T-helper 1 cell treated with Interleukin-12 subunit alpha and Interleukin-12 subunit beta and Interleukin-4 antibody, amounts not matched to agents 30 μg/mL and 1 μg/mL, for 36 hours (primary cell): ENCODE results near the gene ALDH18A1.
"Not testable (repeated sequence)": the region's sequence is repeated elsewhere in the genome, so short reads cannot be mapped to it uniquely, and the experiment has no call there.

Source experiments
- H3K27ac Mint-ChIP-seq: one replicate; pipeline ENCODE4 v1.8.0; 2021; ENCODE audit warnings: mild to moderate bottlenecking, mixed read lengths
- H3K27me3 Mint-ChIP-seq: one replicate; pipeline ENCODE4 v1.8.0; 2021; ENCODE audit warnings: low read depth, mixed read lengths
- H3K36me3 Mint-ChIP-seq: one replicate; pipeline ENCODE4 v1.8.0; 2021; ENCODE audit warnings: low read depth, mixed read lengths
- H3K4me1 Mint-ChIP-seq: one replicate; pipeline ENCODE4 v1.8.0; 2021; ENCODE audit warnings: low read depth, mixed read lengths
- H3K4me3 Mint-ChIP-seq: one replicate; pipeline ENCODE4 v1.8.0; 2021; ENCODE audit warnings: mild to moderate bottlenecking, moderate library complexity, mixed read lengths
- H3K9me3 Mint-ChIP-seq: one replicate; pipeline ENCODE4 v1.8.0; 2021; ENCODE audit warnings: mixed read lengths

Gene ALDH18A1

GRCh38 chr10:95656291-95657164, at the start of gene ALDH18A1:
TSS of gene ALDH18A1 (minus strand) at chr10:95656711. CDS start at chr10:95653377, 3,334 bp downstream.
- peak within 1 kb of the TSS; percentile 89 for H3K27ac Mint-ChIP-seq
- H3K4me1 Mint-ChIP-seq = peaks cover 16% of the 10 kb centered on the region
- peaks cover 7% of the 10 kb centered on the region for H3K9me3 Mint-ChIP-seq
- H3K4me3 Mint-ChIP-seq = peak within 1 kb of the TSS; percentile 98
- peaks cover 22% of the 10 kb centered on the region for H3K36me3 Mint-ChIP-seq
- no peaks in the 10 kb centered on the region for H3K27me3 Mint-ChIP-seq

GRCh38 chr10:95698415-95698814, 41.9 kb upstream of the ALDH18A1 start:
- Mint-ChIP-seq H3K27ac (no peak overlapping the region), H3K4me1 (peaks cover 6% of the 10 kb centered on the region), H3K27me3 (peaks cover 11% of the 10 kb centered on the region), H3K4me3 (no peak overlapping the region), H3K9me3 (no peaks in the 10 kb centered on the region), H3K36me3 (peaks cover 3% of the 10 kb centered on the region)

DNA sequence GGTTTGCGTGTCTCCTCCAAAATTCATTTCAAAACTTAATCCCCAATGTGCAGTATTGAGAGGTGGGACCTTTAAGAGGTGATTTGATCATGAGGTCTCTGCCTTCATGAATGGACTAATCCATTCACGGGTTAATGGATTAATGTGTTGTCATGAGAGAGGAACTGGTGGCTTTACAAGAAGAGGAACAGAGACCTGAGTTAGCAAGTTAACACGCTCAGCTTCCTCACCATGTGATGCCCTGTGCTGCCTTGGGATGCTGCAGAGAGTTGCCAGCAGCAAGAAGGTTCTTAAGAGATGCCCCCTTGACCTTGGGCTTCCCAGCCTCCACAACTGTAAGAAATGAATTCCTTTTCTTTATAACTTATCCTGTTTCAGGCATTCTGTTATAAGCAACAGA, 40.9 kb upstream of the ALDH18A1 start:
- Mint-ChIP-seq H3K27me3 (peaks cover 11% of the 10 kb centered on the region), H3K27ac (no peak overlapping the region), H3K9me3 (no peaks in the 10 kb centered on the region), H3K4me3 (no peak overlapping the region), H3K36me3 (peaks cover 11% of the 10 kb centered on the region), H3K4me1 (peaks cover 13% of the 10 kb centered on the region)

DNA sequence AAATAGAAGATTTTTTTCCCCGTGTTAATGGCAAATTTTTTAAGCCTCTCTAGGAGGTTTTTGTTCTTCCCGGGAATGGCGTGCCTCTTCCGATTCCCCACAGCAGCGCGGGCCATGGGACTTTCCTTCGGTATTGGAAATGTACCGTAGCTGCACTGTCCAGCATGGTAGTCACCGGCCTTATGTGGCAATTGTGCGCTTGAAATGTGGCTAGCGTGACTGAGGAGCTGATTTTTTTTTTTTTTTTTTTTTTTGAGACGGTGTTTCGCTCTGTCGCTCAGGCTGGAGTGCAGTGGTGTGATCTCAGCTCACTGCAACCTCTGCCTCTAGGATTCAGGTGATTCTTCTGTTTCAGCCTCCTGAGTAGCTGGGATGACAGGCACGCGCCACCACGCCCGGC, 38.2 kb upstream of the ALDH18A1 start:
- Mint-ChIP-seq H3K27me3 (peaks cover 5% of the 10 kb centered on the region), H3K4me3 (peak overlapping the region; percentile 16), H3K4me1 (peaks cover 31% of the 10 kb centered on the region), H3K36me3 (peaks cover 28% of the 10 kb centered on the region), H3K9me3 (no peaks in the 10 kb centered on the region), H3K27ac (peak overlapping the region; percentile 13)

DNA sequence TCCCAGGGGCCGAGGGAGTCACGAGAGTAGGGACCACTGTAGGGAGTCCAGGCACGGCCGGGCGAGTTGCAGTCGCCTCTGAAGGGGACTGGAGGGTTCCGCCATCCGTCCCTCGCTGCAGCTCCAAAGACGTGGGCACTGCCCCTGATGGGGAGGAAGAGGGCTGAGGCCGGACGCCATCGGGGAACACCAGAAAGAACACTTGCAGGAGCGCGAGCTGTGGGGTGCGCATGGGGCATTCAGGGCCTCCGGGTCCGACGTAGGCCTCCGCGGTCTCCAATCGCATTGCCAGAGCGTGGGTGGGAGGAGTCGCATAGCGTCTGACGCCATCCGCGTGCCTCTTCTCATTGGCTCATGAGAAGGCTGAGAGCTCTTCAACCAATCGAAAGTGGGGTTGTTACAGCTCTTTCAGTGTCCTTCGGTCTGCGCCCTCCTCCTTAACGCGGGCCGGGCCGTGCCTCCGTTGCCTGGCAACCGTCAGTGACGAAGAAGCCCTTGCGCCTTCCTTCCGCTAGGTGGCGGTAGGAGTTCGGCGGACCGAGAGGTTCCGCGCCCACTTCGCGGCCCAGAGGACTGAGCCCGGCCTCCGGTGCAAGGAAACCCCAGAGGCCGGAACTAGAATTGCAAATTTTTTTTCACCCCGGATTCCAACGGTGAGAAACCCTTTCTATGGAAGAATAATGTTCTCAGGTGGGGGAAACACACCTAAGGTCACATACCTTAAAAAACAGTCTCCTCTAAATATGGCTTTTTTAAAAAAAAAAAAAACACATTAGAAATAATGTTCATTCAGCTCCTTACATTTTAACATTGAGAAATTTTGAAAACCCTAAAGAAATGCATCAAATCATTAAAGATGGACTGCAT, 37.4 kb upstream of the ALDH18A1 start, which contains the start of gene TCTN3:
TSS of gene TCTN3 (minus strand) at position 260 of the 867 bp plus-strand sequence. CDS start at position 232, 28 bp downstream.
- Mint-ChIP-seq H3K36me3 (peaks cover 30% of the 10 kb centered on the region), H3K4me3 (peak within 1 kb of the TSS; percentile 96), H3K27ac (peak within 1 kb of the TSS; percentile 94), H3K27me3 (no peaks in the 10 kb centered on the region), H3K4me1 (peaks cover 36% of the 10 kb centered on the region), H3K9me3 (no peaks in the 10 kb centered on the region)

DNA sequence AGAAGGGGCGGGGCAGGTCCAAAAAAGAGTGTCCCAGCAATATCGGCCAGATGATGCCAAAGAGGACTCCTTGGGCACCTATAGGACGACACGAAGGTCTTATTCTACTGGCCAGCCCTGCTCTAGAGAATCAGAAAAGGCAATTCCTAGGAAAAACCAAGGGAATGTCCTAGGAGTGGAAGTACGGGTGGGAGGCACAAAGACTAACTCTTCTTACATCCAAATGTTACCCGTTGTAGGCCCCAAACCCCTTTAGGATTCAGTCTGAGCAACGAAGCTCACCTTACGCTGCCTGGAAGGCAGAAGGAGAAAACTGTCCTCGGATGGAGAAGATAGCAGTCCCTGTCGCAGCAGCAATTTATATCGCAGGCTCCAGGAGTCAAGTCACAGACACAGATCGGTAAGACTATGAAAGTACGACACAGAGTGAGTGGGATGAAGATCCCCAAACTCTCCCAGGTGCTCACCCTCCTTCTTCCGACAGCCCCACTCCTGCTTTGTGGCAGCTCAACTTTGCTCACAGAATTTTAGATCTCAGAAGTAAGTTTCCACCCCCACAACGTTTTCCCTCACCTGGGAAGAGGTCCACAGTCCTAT, 36.7 kb upstream of the ALDH18A1 start:
- Mint-ChIP-seq H3K27me3 (no peaks in the 10 kb centered on the region), H3K4me3 (peak overlapping the region; percentile 96), H3K27ac (peak overlapping the region; percentile 94), H3K9me3 (no peaks in the 10 kb centered on the region), H3K4me1 (peaks cover 40% of the 10 kb centered on the region), H3K36me3 (peaks cover 35% of the 10 kb centered on the region)

DNA sequence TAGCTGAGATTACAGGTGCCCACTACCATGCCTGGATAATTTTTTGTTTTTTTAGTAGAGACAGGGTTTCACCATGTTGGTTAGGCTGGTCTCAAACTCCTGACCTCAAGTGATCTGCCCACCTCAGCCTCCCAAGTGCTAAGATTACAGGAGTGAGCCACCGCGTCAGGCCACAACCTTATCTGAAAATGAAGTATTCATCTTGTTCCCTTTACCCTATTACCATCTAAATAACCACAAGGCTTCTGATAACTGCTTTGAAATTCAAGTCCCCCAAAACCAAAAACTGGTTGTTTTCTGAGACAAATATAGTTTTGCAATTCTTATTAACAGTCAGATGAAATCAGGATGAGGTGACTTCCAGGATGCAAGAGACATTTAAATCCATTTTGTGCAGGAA, 34.8 kb upstream of the ALDH18A1 start:
- Mint-ChIP-seq H3K27me3 (no peaks in the 10 kb centered on the region), H3K27ac (no peak overlapping the region), H3K4me1 (peaks cover 40% of the 10 kb centered on the region), H3K4me3 (peak overlapping the region; percentile 96), H3K36me3 (peaks cover 39% of the 10 kb centered on the region), H3K9me3 (no peaks in the 10 kb centered on the region)

- H3K27me3 Mint-ChIP-seq = no peaks in the 10 kb centered on the region
- H3K4me1 Mint-ChIP-seq = peaks cover 34% of the 10 kb centered on the region
- H3K4me3 Mint-ChIP-seq = no peak overlapping the region
- H3K9me3 Mint-ChIP-seq = no peaks in the 10 kb centered on the region
- H3K27ac Mint-ChIP-seq = no peak overlapping the region
- peaks cover 55% of the 10 kb centered on the region for H3K36me3 Mint-ChIP-seq
Measured at GRCh38 chr10:95688648-95689047, 32.1 kb upstream of the ALDH18A1 start.

DNA sequence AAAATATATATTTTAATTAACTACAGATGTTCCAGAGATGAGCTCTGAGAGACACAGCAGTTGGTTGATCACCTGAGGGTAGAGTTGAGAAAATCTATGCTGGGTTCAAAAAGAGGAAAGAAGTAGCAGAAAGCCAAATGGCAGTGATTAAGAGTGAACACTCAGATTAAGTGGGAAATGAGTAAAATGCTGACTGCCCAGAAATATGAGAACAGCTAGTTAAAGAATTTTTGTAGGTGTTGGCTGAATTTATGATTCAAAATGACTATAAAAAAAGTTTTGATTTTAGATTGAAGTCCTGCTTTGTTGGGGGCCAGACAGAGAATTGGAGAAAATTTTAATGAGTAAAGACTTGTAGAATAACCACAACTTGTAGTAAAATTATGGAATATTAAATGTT, 27.5 kb upstream of the ALDH18A1 start:
- Mint-ChIP-seq H3K4me3 (no peak overlapping the region), H3K9me3 (no peaks in the 10 kb centered on the region), H3K4me1 (peaks cover 3% of the 10 kb centered on the region), H3K27ac (no peak overlapping the region), H3K36me3 (peaks cover 45% of the 10 kb centered on the region), H3K27me3 (no peaks in the 10 kb centered on the region)

- H3K36me3 Mint-ChIP-seq = peaks cover 22% of the 10 kb centered on the region
- H3K27ac Mint-ChIP-seq = no peak overlapping the region
- no peak overlapping the region for H3K4me3 Mint-ChIP-seq
- no peaks in the 10 kb centered on the region for H3K27me3 Mint-ChIP-seq
- H3K9me3 Mint-ChIP-seq = no peaks in the 10 kb centered on the region
- H3K4me1 Mint-ChIP-seq = no peaks in the 10 kb centered on the region
Measured at GRCh38 chr10:95675403-95676116, 19.0 kb upstream of the ALDH18A1 start.

DNA sequence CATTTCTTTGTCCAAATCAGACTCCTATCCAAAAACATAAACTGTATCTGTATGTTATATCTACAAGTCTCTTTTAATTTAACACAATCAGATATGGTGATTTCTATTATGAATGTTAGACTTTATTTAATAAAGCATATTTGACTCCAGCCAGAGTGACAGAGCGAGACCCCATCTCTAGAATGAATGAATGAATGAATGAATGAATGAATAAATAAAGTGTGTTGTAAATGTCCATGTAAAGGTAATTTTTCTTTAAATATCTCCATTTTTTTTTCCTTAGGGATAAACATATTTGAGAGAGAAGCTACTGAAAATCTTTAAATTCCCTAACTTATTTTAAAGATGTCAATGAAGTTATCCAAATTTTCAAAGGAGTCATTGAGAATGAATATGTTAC, 18.1 kb upstream of the ALDH18A1 start:
- Mint-ChIP-seq H3K4me1 (no peaks in the 10 kb centered on the region), H3K4me3 (no peak overlapping the region), H3K27me3 (no peaks in the 10 kb centered on the region), H3K9me3 (no peaks in the 10 kb centered on the region), H3K27ac (no peak overlapping the region), H3K36me3 (peaks cover 15% of the 10 kb centered on the region)

- peaks cover 22% of the 10 kb centered on the region for H3K36me3 Mint-ChIP-seq
- not testable (repeated sequence) for H3K4me1 Mint-ChIP-seq, H3K9me3 Mint-ChIP-seq, H3K27me3 Mint-ChIP-seq, H3K4me3 Mint-ChIP-seq, H3K27ac Mint-ChIP-seq
Measured at GRCh38 chr10:95672641-95673040, 16.1 kb upstream of the ALDH18A1 start.

GRCh38 chr10:95664543-95664942, 8.0 kb upstream of the ALDH18A1 start:
- no peak overlapping the region for H3K27ac Mint-ChIP-seq
- H3K27me3 Mint-ChIP-seq = no peaks in the 10 kb centered on the region
- peaks cover 3% of the 10 kb centered on the region for H3K4me1 Mint-ChIP-seq
- H3K9me3 Mint-ChIP-seq = no peaks in the 10 kb centered on the region
- no peak overlapping the region for H3K4me3 Mint-ChIP-seq
- H3K36me3 Mint-ChIP-seq = peaks cover 18% of the 10 kb centered on the region

- no peak overlapping the region for H3K4me3 Mint-ChIP-seq
- no peaks in the 10 kb centered on the region for H3K27me3 Mint-ChIP-seq
- no peaks in the 10 kb centered on the region for H3K9me3 Mint-ChIP-seq
- no peak overlapping the region for H3K27ac Mint-ChIP-seq
- H3K36me3 Mint-ChIP-seq = peaks cover 16% of the 10 kb centered on the region
- H3K4me1 Mint-ChIP-seq = peaks cover 3% of the 10 kb centered on the region
Measured at GRCh38 chr10:95663496-95663895, 7.0 kb upstream of the ALDH18A1 start.
